Urinary bladder (tissue), 4 donors: ENCODE results near the gene C9orf72. TPM values are rescaled to one million over a fixed set of nuclear protein-coding genes. Genes with fewer than 3 reads are reported as not detected.
A peak's percentile ranks its signal among the peaks of the same experiment; 100 is the strongest.

Experiments
- DNase-seq: peaks from one replicate; pipeline ENCODE4 v3.0.0-alpha.2; 2015; ENCODE audit errors: extremely low spot score
- H3K27ac ChIP-seq: one replicate; pipeline ENCODE4 v1.5.1; 2013; ENCODE audit warnings: low read depth, mild to moderate bottlenecking, moderate library complexity
- H3K36me3 ChIP-seq: one replicate; pipeline ENCODE4 v1.6.1; 2013; ENCODE audit warnings: mild to moderate bottlenecking, moderate library complexity; ENCODE audit not compliant: insufficient read depth
- H3K4me1 ChIP-seq: one replicate; pipeline ENCODE4 v1.6.1; 2013; ENCODE audit warnings: mild to moderate bottlenecking, moderate library complexity; ENCODE audit not compliant: insufficient read depth
- H3K4me3 ChIP-seq: one replicate; pipeline ENCODE4 v1.5.1; 2013; ENCODE audit warnings: low read depth, low read length
- WGBS: extraction: QIAGEN DNeasy Blood & Tissue Kit; methylation state at CpG from one replicate; pipeline ENCODE4 v1.1.7; 2013; 5-methylcytosine and 5-hydroxymethylcytosine counted together
- polyA plus RNA-seq: library from polyadenylated mRNA; stranded (reverse); fragments of 200-250 nt; gene quantifications from one replicate; pipeline ENCODE4 v1.2.3, GENCODE V29; 2013
- total RNA-seq: library from RNA; depleted of rRNA; stranded (reverse); fragments of >200 nt; gene quantifications from one replicate; pipeline ENCODE4 v1.2.3, GENCODE V29; 2014
- donor health status: healthy with polysubstance abuse.
- donor health status: healthy.

Gene C9orf72
- total and polyA plus RNA-seq, 2 donors, result 9.0 to 47.8 TPM

- WGBS, result under 1% methylated on average over 25 of the region's 25 CpGs
Observed at GRCh38 chr9:27528886-27529315, 44.4 kb downstream of the C9orf72 start.

GRCh38 chr9:27528076-27528885 lies 45.0 kb downstream of the C9orf72 start:
- 2% methylated on average over 44 of the region's 44 CpGs for WGBS
- no peaks in the 10 kb centered on the region for H3K36me3 ChIP-seq
- peak; percentile 45 for DNase-seq
- H3K4me1 ChIP-seq, result no peaks in the 10 kb centered on the region
- peak overlapping the region; percentile 69 for H3K27ac ChIP-seq
- peak overlapping the region; percentile 86 for H3K4me3 ChIP-seq

More at GRCh38 chr9:27528886-27529315, 44.4 kb downstream of the C9orf72 start:
- peak; percentile 36 for DNase-seq
- H3K36me3 ChIP-seq, result no peaks in the 10 kb centered on the region
- H3K4me3 ChIP-seq, result peak overlapping the region; percentile 86
- H3K27ac ChIP-seq, result peak overlapping the region; percentile 53
- no peaks in the 10 kb centered on the region for H3K4me1 ChIP-seq

- H3K4me1 ChIP-seq, result no peaks in the 10 kb centered on the region
- 55% methylated on average over 8 of the region's 8 CpGs for WGBS
- H3K36me3 ChIP-seq, result no peaks in the 10 kb centered on the region
- no peak for DNase-seq
- peak overlapping the region; percentile 69 for H3K27ac ChIP-seq
- peak overlapping the region; percentile 86 for H3K4me3 ChIP-seq
Observed at GRCh38 chr9:27527702-27528075, 45.6 kb downstream of the C9orf72 start.

- H3K27ac ChIP-seq, result no peak within 1 kb of the TSS
- 89% methylated on average over 2 of the region's 2 CpGs for WGBS
- H3K36me3 ChIP-seq, result no peaks in the 10 kb centered on the region
- no peak within 1 kb of the TSS for H3K4me3 ChIP-seq
- no peaks in the 10 kb centered on the region for H3K4me1 ChIP-seq
- no peak for DNase-seq
Observed at GRCh38 chr9:27524236-27524635, 49.0 kb downstream of the C9orf72 start, which contains the start of gene IFNK. TSS of gene IFNK (plus strand) at chr9:27524290. CDS start at chr9:27524337, 47 bp downstream.

- Histone ChIP-seq H3K27ac (no peak overlapping the region), H3K36me3 (no peaks in the 10 kb centered on the region), H3K4me3 (no peak overlapping the region), H3K4me1 (no peaks in the 10 kb centered on the region)
- DNase-seq, result no peak
Observed at GRCh38 chr9:27523141-27523540, 50.1 kb downstream of the C9orf72 start.

- 93% methylated on average over 4 of the region's 4 CpGs for WGBS
- no peaks in the 10 kb centered on the region for H3K4me1 ChIP-seq
Observed at GRCh38 chr9:27520986-27521385, 52.3 kb downstream of the C9orf72 start.

GRCh38 chr9:27519466-27520465 lies 53.5 kb downstream of the C9orf72 start:
- WGBS, result 87% methylated on average over 10 of the region's 10 CpGs
- Histone ChIP-seq H3K4me3 (no peak overlapping the region), H3K4me1 (no peaks in the 10 kb centered on the region), H3K36me3 (no peaks in the 10 kb centered on the region), H3K27ac (no peak overlapping the region)
- DNase-seq, result no peak

More at GRCh38 chr9:27520986-27521385, 52.3 kb downstream of the C9orf72 start:
- Histone ChIP-seq H3K36me3 (no peaks in the 10 kb centered on the region), H3K27ac (no peak overlapping the region), H3K4me3 (no peak overlapping the region)
- DNase-seq, result no peak

- H3K4me3 ChIP-seq, result no peak overlapping the region
- H3K36me3 ChIP-seq, result no peaks in the 10 kb centered on the region
- H3K4me1 ChIP-seq, result no peaks in the 10 kb centered on the region
- WGBS, result 93% methylated on average over 4 of the region's 4 CpGs
- H3K27ac ChIP-seq, result no peak overlapping the region
- no peak for DNase-seq
Observed at GRCh38 chr9:27518809-27519208, 54.5 kb downstream of the C9orf72 start.

- 95% methylated on average over 2 of the region's 2 CpGs for WGBS
- Histone ChIP-seq H3K27ac (no peak overlapping the region), H3K4me3 (no peak overlapping the region), H3K4me1 (no peaks in the 10 kb centered on the region), H3K36me3 (no peaks in the 10 kb centered on the region)
- DNase-seq, result no peak
Observed at GRCh38 chr9:27518006-27518405, 55.3 kb downstream of the C9orf72 start.

- WGBS, result 57% methylated on average over 2 of the region's 2 CpGs
- H3K27ac ChIP-seq, result no peak overlapping the region
- no peak overlapping the region for H3K4me3 ChIP-seq
- no peaks in the 10 kb centered on the region for H3K36me3 ChIP-seq
- DNase-seq, result no peak
- H3K4me1 ChIP-seq, result no peaks in the 10 kb centered on the region
Observed at GRCh38 chr9:27514551-27514950, 58.7 kb downstream of the C9orf72 start.

- Histone ChIP-seq H3K36me3 (no peaks in the 10 kb centered on the region), H3K27ac (no peak overlapping the region), H3K4me1 (no peaks in the 10 kb centered on the region), H3K4me3 (no peak overlapping the region)
- 90% methylated on average over 2 of the region's 2 CpGs for WGBS
- DNase-seq, result no peak
Observed at GRCh38 chr9:27511771-27512170, 61.5 kb downstream of the C9orf72 start.

- no peaks in the 10 kb centered on the region for H3K4me1 ChIP-seq
- 84% methylated on average over 2 of the region's 2 CpGs for WGBS
- H3K27ac ChIP-seq, result no peak overlapping the region
- no peak for DNase-seq
- H3K36me3 ChIP-seq, result no peaks in the 10 kb centered on the region
- no peak overlapping the region for H3K4me3 ChIP-seq
Observed at GRCh38 chr9:27510780-27511179, 62.5 kb downstream of the C9orf72 start.

- H3K4me3 ChIP-seq, result no peak overlapping the region
- DNase-seq, result no peak
- no peaks in the 10 kb centered on the region for H3K36me3 ChIP-seq
- H3K4me1 ChIP-seq, result no peaks in the 10 kb centered on the region
- no peak overlapping the region for H3K27ac ChIP-seq
- 70% methylated on average over 2 of the region's 2 CpGs for WGBS
Observed at GRCh38 chr9:27506981-27507380, 66.3 kb downstream of the C9orf72 start.
